ENCODE results near the gene LIN37.
A peak's percentile ranks its signal among the peaks of the same experiment; 100 is the strongest.
"Not testable (repeated sequence)": the region's sequence is repeated elsewhere in the genome, so short reads cannot be mapped to it uniquely, and the experiment has no call there.

The LIN37 gene

DNA sequence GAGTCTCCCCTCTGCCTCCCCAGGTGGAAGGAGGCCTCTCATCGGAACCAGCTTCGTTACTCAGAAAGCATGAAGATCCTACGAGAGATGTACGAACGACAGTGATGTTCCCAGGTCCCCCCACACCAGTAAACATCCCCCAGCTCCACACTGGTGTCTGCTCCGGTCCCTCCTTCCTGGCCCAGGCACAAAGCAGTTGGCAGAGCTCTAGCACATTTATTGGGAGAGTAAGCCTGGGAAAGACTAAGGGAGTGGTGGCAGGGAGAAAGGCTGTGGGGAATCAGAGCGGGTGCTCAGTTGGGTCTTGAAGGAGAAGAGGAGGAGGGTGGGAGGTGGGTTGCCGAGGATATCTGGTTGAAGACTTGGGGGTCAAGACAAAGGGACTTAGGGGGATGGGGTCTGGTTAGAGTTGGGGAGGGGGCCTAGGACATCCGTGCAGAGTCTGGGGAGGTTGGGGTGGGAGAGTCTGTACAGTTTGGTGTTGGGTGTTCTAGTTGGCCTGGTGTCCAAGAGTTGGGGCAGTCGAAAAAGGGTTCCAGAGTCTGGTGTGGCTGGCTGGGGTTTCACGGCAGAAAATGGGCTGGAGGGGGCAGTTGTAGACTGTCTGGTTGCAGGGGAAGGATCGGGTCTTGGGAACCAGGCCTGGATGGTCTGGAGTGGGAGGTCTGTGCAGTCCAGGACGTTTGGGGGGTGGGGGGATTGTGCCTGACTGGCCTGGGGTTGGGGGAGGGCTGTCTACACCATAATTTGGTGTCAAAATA lies 6.2 kb downstream of the LIN37 start:
- no peak for DNase-seq

DNA sequence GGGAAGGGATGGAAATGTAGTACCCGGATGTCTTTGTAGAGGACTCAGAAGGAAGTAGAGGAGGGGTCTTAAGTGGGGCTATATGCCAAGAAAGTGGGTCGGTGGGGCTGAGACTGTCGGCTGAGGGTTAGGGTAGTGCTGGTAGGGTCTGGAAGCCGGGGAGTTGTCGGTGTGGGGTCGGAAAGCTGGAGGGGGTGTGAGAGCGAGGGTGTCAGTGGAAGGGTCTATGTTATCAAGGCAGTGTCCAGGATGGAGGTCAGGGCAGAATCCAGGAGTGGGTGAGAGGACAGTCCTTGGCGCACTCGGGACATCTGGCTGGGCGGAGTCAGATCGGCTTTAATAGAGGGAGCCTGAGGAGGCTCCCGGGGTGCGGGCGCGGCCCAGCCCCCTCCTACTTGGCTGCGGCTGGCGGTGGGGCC lies 6.8 kb downstream of the LIN37 start:
- DNase-seq = no peak

DNA sequence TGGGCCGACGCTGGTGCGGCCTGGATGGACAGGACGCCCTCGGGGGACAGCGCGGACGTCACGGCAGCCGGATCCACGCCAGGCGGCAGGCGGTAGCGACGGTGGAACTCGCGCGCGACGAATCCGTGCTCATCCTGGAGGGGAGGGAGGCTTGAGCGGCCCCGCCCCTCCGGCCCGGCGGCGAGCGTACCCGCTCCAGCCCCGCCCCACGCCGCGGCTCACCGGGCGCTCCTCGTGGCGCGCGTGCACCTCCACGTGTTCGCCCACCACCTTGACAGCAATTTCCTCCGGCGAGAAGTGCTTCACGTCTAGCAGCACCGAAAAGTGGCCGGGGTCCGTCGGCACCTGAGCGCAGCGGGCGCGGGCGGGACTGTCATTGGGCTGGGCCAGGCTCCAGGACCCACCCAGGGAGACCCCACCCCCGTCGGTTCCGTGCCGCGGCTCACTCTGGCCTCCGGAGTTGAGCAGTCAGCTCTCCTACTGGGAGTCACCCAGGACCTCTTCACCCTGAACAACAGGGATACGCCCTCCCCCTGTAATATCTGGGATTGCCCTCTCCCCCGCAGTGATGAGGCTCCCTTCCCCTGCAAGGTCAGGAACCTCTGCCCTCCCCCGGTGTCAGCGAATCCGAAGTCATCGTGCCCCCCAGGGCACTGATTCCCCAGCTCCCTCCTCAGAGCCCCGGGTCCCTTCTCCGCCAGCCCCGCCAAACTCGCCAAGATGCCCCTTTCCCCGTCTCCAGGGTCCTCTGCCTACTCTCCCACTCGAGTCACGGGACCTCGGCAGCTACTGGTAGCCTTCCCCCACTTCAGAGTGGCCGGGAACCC lies 7.4 kb downstream of the LIN37 start:
- no peak for DNase-seq

DNA sequence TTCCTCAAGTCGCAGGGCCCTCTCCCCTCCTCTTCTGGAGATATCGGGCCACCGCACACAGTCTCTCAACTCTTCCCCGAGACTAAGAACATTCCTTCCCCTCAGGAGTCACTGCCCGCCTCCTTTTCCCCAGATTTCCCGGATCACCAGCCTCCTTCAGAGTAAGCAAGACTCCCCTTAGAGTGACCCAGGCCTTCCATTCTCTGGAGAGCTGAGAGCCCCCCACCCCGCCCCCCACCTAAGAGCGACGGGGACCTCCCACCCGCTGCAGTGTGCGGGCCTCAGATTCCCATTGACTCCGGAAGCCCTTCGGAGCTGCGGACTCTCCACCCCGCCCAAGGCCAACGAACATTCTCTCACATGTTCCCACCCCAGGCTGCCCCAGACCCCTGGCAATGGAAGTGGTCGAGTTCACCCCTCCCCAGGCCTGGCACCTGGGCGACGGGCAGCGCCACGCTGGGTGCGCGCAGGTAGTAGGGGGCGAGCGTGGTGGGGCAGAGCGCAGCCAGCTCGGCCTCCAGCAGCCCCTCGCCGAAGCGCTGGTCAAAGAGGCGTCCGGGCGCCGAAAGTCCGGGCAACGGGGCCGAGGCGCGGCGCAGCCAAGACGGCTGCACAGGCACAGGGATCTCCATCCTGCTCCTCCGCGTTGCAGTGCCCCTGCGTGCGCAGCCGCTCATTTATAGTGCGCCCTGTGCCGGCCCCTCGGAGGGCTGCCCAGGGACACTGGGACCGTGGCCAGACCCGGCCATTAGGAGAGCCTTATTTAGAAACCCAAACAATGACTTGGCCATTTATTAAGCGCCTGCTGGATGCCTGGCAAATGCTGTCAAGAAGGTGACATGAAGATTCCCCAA lies 8.2 kb downstream of the LIN37 start, which contains the start of gene HSPB6:
Gene HSPB6 (minus strand): TSS at position 653 of the 854 bp plus-strand sequence. CDS start 21 bp downstream, at position 632.
- DNase-seq = no peak

DNA sequence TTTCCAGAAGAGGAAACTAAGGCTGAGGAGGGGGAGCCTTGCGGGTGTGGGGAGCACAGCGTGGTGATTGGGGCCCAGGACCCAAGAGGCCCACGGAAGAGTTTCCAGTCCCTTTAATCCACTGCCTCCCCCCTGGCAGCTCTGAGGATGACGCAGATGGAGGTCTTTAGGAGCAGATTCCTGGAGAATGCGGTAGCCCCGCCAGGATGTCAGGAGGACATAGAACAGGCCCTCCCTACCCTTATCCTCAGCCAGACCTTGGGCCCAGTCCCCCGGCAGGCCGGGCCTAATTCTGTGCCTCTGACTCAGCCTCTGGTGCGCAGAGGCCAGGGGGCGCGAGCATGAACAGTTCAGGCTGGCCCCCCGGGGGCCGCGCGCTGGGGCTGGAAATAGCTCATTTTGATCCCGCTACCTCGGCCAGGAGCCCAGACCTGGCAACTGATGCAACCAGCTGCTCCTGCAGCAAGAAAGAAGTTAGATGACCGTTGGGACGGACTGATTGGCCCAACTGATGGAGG lies 8.9 kb downstream of the LIN37 start:
- DNase-seq = no peak

DNA sequence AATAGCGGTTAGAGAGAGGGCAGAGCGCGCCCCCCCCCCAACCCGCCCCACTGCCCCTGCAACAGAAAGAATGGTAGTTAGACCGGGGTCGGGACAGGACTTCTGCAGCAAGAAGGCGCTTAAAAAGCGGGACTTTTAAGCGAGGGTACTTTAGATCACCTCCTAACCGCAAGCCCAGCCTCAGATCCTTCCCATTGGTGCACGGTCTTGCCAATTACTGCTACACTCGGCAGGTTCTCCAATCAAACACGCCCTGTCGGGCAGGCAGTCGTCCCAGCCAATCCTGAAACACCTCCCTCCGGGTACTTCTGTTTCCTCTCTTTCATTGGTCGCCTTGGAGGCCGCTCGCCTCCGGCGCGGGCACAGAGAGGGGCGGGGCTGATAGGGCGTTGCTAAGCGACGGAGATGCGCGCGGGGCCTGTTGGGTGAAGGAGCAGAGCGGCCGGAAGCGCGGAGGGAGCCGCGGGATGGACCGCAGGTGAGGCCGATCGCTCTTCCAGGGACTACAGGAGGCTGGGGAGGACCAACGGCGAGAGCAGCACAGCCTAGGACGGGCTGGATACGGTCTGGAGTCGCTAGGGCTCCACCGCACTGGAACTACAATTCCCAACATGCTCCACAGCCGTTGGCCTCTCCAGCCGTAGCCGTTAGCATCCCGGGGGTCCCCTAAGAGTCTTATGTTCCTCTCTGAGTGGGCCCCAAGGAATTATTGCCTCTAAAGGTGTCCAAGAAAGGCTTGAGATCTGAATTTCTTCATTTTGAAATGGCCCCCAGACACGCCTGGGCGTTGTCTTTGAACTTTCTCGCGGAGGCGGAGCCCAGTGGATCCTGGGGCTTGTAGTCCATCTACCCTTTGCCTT lies 9.6 kb downstream of the LIN37 start, which contains the start of gene PROSER3:
Gene PROSER3 (plus strand): TSS at position 428 of the 860 bp plus-strand sequence. CDS start 40 bp downstream, at position 468.
- peak; percentile 100 for DNase-seq

DNA sequence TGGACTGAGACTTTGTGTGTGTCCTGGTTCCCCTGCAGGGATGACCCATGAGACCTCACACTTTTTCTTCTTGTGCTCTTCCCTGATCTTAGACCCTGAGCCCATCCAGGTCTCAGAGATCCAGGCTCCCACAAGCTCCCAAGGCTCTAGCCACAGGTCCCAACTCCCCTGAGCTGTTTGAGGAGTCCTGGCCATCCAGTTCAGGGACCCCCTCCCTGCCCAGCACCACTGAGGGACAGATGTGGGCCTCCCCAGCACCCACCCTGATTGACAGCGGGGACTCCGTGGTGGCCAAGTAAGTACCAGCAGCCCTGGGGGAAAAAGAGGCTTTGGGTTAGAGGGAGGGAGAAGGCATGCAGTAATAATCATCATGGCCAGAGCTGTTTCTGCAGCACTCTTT lies 11.3 kb downstream of the LIN37 start:
- DNase-seq = no peak

DNA sequence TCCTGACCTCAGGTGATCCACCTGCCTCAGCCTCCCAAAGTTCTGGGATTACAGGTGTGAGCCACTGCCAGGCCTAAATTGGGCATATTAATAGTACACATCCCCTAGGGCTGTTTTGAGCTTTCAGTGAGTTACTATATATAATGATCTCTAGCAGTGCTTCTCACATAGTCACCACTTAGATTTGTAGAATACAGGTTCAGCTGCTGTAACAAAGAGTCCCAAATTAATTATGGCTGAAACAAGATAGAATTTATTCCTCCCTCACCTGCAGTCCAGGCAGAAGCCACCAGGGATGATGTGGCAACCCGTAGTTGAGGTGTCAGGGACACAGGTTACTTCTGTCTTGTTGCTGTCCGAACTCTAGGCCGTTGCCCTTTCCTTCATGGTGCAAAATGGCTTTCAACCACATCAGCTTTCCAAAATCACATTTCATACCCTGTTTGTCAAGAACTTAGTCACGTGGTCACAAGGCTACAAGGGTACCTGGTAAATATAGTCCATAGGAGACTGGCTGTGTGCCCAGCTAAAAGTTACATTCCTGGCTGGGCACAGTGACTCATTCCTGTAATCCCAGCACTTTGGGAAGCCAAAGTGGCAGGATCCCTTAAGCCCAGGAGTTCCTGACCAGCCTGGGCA lies 12.5 kb downstream of the LIN37 start:
- DNase-seq = no peak

DNA sequence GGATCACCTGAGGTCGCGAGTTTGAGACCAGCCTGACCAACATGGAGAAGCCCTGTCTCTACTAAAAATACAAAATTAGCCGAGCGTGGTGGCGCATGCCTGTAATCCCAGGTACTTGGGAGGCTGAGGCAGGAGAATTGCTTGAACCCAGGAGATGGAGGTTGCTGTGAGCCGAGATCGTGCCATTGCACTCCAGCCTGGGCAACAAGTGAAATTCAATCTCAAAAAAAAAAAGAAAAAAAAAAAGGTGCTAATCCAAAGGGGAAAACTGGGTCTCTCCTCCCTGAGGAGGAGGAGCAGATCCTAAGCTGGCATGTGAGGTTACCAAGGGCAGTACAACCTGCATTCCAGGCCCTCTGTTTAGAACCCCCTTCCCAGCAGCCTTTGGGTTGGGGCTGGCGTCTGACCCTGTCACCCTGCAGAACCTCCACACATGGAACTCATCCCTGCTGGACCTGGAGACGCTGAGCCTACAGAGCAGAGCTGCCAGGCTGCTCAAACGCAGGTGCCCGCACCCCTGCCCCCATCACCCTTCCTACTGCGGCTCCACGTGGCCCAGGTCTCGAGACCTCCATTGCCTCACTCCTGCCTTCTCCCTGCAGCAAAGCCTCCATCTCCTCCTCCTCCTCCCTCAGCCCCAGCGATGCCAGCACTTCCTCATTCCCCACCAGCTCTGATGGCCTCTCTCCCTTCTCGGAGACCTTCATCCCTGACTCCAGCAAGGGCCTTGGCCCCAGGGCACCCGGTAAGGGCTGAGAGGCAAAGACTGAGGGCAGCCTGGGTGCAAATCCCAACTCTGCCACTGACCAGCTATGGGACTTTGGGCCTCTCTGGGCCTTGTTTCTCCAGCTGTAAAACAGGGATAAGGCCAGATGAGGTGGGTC lies 16.3 kb downstream of the LIN37 start:
- DNase-seq = no peak

DNA sequence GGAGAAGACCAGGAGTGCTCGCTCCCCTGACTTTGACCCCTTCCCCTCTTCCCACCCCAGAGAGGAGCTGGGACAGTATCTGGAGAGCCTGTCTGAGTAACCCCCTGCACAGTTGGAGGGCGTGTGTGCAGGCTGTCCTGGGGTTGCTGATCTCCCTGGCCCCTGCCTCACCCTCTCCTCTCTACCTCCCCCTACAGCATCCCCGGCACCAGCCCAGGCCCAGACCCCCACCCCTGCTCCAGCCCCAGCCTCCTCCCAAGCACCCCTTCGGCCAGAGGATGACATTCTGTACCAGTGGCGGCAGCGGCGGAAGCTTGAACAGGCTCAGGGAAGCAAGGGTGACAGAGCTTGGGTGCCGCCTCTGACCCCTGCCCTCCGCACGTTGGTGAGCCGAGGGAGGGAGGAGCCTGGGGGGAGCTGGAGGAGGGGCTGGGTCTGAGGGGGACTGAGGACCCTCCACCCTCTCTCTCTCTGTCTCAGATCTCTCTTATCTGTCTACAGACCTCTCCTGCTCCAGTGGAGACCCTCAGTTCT lies 18.3 kb downstream of the LIN37 start:
- no peak for DNase-seq

DNA sequence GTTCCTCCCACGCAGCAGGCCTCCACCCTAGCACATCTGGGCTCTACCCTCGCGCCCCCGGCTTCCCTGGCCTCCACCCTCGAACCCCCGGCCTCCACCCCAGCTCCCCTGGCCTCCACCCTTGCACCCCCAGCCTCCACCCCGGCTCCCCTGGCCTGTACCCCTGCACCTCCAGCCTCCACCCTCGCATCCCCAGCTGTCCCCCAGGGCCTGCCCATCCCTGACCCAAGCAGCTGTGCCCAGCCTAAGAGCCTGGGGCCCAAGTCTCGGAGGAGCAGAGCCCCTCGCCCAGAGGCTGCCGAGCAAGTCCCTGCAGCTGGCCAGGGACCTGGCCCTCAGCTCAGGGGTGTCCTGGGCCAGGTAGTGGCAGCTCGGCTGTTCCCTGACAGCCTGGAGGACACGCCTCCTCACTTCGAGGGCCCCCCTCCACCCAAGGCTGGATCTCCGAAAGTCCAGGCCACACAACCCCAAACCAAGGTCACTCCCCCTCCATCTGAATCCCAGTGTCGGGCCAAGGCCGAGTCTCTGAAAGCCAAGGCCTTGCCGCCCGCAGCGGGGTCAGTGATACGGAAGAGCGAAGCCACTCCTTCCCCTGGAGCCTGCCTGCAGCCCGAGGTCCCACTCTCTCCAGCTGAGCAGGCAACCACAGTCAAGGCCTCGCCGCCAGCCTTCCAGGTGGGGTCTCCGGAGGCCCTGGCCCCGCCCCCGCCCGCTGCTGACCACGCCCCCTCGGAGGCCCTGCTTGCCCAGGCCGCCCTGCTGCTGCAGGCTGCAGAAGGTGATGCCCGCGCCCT lies 19.1 kb downstream of the LIN37 start:
- DNase-seq = no peak

DNA sequence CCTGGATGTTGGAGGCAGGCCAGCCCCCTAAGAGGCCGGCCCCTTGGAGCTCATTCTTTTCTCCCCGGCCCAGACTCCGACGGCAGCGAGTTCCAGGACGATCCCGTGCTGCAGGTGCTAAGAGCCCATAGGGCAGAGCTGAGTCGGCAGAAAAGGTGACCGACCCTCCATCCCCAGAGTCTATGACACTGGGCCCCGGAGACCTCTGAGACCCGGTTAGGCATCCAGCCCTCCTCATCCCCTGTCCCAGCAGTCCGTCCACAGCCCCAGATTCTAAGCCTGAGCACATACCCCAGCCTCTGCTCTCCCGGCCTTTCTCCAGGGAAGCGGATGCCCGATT lies 19.7 kb downstream of the LIN37 start:
- DNase-seq = no peak

DNA sequence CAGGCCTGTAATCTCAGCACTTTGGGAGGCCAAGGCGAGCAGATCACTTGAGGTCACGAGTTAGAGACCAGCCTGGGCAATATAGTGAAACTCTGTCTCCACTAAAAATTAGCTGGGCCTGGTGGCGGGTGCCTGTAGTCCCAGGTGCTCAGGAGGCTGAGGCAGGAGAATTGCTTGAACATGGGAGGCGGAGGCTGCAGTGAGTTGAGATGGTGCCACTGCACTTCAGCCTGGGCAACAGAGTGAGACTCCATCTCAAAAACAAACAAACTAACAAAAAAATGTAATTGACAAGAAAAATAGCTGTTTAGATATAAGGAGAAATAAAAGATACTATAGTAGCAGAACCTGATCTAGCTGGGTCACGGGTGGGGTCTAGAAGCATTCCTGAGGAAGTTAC lies 24.0 kb downstream of the LIN37 start:
- not testable (repeated sequence) for DNase-seq

DNA sequence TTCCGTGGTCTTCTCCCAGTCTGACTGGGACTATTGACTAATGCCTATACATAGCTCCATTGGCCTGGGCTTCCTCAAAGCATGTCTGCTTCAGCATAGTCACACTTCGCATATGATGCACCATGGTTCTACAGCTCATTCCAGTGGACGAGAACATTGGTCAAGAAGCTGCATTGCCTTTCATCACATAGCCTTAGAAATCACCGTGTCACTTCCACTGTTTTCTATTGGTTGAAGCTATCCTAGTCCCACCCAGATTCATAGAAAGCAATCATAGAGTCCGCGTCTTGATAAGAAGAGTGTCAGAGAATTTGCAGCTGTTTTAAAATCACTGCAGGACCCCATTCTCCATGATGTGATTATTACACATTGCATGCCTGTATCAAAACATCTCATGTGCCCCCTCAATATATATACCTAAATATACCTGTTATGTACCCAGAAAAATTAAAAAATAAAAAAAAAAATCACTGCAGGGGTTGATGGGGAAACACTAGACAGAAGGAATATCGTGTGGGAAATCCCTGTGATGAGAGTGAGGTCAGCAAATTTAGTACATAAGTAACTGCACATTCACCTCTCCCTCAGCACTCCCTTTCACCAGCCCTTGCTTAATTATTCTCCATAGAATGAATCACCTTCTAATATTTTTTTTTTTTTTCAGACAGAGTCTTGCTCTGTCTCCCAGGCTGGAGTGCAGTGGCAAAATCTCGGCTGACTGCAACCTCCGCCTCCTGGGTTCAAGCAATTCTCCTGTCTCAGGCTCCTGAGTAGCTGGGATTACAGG lies 24.8 kb downstream of the LIN37 start:
- peak; percentile 53 for DNase-seq

DNA sequence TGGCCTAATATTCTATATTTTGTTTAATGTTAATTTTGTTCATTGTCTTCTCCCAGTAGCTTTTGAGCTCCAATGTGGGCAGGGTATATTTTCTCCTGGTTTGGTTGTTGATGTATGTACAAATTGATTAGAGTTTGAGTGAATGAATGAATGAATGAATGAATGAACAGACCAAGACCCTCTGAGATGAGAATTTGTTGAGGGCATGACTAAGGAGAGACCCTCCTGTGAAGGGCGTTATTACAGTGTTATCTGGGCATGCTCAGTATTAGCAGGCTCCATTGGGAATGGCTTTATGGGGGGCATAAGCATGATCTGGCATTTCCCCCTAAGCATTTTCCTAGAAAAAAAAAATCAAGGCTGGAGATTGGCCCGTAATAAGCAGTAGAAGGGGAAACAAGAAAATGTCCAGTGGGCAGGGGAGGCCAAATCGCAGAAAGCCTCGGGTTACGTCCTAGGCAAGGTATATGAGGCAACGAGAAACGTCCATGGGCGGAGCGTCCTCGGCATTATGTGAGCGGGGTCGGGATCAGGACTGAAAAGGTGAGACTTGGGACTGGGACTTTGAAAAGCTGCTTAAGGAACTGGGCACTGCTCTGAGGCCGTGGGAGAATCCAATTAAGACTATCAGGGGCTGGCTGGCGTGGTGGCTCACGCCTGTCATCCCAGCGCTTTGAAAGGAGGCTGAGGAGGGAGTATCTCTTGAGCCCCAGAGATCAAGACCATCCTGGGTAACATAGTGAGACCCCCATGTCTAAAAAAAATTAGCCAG lies 26.1 kb downstream of the LIN37 start:
- DNase-seq = peak; percentile 71

DNA sequence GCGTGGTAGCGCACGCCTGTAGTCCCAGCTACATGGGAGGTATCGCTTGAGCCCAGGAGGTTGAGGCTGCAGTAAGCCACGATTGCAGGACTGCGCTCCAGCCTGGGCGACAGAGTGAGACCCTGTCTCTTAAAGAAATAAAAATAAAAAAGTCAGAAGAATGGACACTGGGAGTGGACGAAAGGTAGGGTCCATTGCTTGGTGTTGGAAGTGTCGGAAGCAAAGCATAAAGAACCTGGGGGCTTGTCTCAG lies 26.6 kb downstream of the LIN37 start:
- no peak for DNase-seq

DNA sequence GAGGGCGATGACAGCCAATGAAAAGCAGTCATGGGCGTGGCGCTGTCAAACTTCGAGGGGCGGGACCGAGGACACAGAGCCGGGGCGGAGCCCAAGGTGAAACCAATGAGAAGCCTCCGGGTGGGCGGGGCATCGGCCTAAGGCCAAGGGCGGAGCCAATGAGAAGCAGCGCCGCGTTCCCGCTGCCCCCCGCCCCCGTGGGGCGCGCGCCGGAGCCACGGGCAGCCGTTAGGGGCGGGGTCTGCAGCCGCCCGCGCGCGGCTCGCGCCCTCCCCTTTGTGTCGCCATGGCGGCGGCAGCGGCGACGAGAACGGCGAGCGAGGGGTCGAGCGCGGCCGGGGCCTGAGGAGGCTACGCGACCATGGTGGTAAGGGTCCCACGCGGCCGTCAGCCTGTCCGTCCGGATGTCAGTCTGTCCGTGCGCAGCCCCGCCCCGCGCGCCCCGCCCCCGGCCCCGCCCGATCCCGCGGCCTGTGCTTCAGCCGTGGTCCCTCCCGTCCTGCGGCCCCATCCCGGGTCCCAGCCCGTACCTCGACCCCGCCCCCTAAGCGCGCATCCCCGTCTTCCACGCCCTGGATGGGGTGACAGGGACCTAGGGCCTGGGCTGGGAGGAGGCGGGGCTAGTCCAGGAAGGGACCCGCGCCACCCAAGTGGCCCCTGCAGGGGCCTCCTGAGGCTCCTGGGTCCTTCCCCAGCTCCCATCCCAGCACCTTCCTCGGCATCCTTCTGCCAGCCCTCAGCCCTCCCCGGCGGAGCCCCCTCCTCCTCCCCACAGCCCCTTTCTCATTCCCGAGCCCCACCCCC lies 27.1 kb downstream of the LIN37 start, which contains the start of gene ARHGAP33:
Gene ARHGAP33 (plus strand): TSS at position 267 of the 804 bp plus-strand sequence. CDS start 95 bp downstream, at position 362.
- peak; percentile 100 for DNase-seq
